Subcutaneous abdominal adipose tissue (tissue), 5 donors: ENCODE data around the gene DSG3.

Experiments
- H3K27ac ChIP-seq: one replicate; pipeline ENCODE4 v1.7.0; 2013; ENCODE audit warnings: low read depth, mild to moderate bottlenecking, inconsistent platforms, low read length, moderate library complexity
- H3K27me3 ChIP-seq, 5 donors: one replicate each; pipeline ENCODE4 v1.7.0; 2013; ENCODE audit warnings: low read length in 5 of 5, inconsistent platforms in 1 of 5; ENCODE audit not compliant: control insufficient read depth in 5 of 5, insufficient read depth in 4 of 5
- H3K36me3 ChIP-seq, 5 donors: one replicate each; pipeline ENCODE4 v1.7.0; 2013; ENCODE audit warnings: low read length in 5 of 5; ENCODE audit not compliant: control insufficient read depth in 5 of 5, insufficient read depth in 5 of 5
- H3K4me1 ChIP-seq, 5 donors: one replicate each; pipeline ENCODE4 v1.7.0; 2013; ENCODE audit warnings: low read length in 5 of 5, mild to moderate bottlenecking in 3 of 5, moderate library complexity in 1 of 5; ENCODE audit not compliant: control insufficient read depth in 5 of 5, insufficient read depth in 5 of 5
- H3K4me3 ChIP-seq, 5 donors: one replicate each; pipeline ENCODE4 v1.7.0; 2013; ENCODE audit warnings: low read length in 5 of 5, low read depth in 1 of 5
- H3K9ac ChIP-seq, 5 donors: one replicate each; pipeline ENCODE4 v1.7.0; 2013; ENCODE audit warnings: low read length in 5 of 5, mild to moderate bottlenecking in 4 of 5, moderate library complexity in 3 of 5
- H3K9me3 ChIP-seq, 5 donors: one replicate each; pipeline ENCODE4 v1.7.0; 2013; ENCODE audit warnings: low read length in 5 of 5; ENCODE audit not compliant: control insufficient read depth in 5 of 5
- donor health status: healthy.
- donor health status: healthy.
- donor health status: healthy.
- donor health status: healthy.
- donor health status: healthy.

The DSG3 gene

DNA sequence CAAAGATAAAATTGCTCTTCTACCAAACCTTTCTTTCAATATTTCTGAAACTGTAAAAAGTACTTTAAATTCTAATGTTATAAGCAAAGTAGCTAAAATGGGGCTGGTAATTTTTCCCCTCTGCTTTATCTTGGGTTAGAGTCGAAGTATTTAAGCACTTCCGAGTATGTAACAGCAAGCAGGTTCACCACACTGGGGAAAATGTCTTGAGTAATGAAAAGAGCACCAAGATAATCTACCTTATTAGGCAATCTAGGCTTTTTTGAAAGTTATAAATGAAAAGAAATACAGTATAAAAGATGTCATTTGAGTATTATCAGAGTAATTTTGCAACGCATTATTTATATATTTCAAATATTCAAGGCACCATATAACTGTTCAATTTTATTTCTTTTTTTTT, 687 bp upstream of the DSG3 start:
- Histone ChIP-seq H3K27ac (no peak overlapping the region), H3K4me3 (no peak overlapping the region), H3K27me3 (no peaks in the 10 kb centered on the region), H3K4me1 (no peaks in the 10 kb centered on the region), H3K9me3 (no peaks in the 10 kb centered on the region), H3K36me3 (no peaks in the 10 kb centered on the region), H3K9ac (no peak overlapping the region)

DNA sequence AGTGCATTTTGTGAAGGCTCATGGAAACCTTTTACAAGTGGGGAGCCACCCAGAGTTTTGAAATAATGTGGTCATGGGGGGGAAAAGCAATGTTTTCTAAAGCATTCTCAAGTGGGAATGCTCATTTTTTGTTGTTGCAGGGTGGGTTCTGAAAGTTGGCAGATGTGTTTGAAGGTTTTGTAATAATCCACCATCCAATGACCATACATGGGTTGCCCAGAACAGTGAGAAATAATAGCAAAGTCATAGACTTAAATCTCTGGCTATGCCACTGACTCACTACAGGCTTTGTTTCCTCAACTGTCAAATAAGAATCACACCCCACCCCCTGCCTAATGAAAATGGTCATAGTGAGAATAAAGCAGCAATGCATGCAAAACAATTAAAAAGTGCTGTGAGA, 2.9 kb downstream of the DSG3 start:
- Histone ChIP-seq H3K27me3 (no peaks in the 10 kb centered on the region), H3K27ac (no peak overlapping the region), H3K4me3 (no peak overlapping the region), H3K4me1 (no peaks in the 10 kb centered on the region), H3K36me3 (no peaks in the 10 kb centered on the region), H3K9me3 (no peaks in the 10 kb centered on the region), H3K9ac (no peak overlapping the region)

DNA sequence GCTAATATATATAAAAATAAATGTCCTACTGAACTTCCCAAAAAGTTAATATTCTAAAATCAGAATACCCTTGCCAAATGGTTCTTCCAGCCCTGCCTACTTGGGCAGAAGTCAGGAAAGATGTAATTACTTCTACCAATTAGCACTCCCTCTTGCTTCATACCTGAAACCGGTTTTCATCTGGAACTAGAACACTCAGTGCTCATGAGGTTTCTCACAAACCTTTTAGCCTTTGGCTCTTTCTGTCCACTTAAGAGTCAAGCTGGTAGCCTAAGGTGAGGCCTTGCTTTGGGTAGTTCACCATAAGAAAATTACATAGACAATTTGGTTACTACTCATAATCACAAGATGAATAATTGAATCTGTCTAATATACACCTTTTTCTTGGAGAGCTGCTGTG, 4.1 kb downstream of the DSG3 start:
- no peaks in the 10 kb centered on the region for H3K4me1 ChIP-seq
- H3K9me3 ChIP-seq, result no peaks in the 10 kb centered on the region
- no peak overlapping the region for H3K9ac ChIP-seq
- no peaks in the 10 kb centered on the region for H3K36me3 ChIP-seq
- H3K27me3 ChIP-seq, result no peaks in the 10 kb centered on the region
- H3K27ac ChIP-seq, result no peak overlapping the region
- H3K4me3 ChIP-seq, result no peak overlapping the region

DNA sequence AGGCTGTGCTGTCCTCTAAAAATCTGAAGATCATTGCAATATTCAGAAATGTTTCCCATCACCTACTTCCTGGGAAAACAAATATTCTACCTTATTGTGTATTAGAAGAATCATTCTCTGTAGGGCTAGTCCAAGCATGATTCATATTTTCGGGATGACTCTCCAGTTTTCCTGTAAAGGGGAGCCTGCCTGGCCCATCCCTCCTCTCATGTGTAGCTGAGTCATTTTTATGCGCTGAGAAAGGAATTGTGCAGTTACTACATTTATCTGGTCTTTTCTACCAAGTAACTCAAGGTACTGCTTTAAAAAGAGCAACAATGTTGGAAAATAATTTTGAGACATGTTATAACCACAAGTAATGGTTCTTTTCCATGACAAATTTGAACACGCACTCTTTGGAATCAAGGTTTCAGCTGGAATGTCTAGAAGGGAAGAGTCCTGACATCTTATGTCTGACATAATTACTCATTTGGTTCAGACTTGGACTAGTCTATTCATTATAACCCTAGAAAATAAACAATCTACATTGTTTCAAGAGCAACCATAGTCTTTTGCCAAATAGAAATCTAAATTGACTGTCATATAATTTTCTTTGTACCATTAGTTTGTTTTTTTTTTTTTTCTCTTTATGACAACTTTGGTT, 6.6 kb downstream of the DSG3 start:
- no peak overlapping the region for H3K4me3 ChIP-seq
- no peak overlapping the region for H3K27ac ChIP-seq
- H3K9me3 ChIP-seq, result no peaks in the 10 kb centered on the region
- no peaks in the 10 kb centered on the region for H3K27me3 ChIP-seq
- no peaks in the 10 kb centered on the region for H3K4me1 ChIP-seq
- H3K9ac ChIP-seq, result no peak overlapping the region
- no peaks in the 10 kb centered on the region for H3K36me3 ChIP-seq

DNA sequence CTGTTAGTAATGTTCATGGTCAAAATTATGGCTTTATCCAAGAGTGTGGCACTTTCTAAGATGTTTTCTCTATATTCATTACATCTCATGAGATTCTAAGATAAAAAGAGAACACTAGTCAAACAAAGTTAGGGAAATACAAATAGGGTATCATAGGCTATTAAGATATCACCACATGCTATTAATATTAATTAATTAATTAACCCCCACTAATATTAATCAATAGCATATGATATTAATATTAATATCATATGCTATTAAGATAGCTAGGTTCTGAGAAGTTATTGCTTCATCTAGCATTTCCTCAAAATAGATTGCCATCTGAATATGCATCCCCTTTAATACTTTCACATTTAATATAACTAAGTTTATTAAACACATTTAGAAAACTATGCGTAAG, 22.1 kb downstream of the DSG3 start:
- no peak overlapping the region for H3K4me3 ChIP-seq
- H3K9me3 ChIP-seq, result no peaks in the 10 kb centered on the region
- peaks cover 0 to 2% (median 0%) of the 10 kb centered on the region in 5 donors for H3K27me3 ChIP-seq
- no peak overlapping the region for H3K27ac ChIP-seq
- no peak overlapping the region for H3K9ac ChIP-seq
- no peaks in the 10 kb centered on the region for H3K36me3 ChIP-seq
- no peaks in the 10 kb centered on the region for H3K4me1 ChIP-seq

DNA sequence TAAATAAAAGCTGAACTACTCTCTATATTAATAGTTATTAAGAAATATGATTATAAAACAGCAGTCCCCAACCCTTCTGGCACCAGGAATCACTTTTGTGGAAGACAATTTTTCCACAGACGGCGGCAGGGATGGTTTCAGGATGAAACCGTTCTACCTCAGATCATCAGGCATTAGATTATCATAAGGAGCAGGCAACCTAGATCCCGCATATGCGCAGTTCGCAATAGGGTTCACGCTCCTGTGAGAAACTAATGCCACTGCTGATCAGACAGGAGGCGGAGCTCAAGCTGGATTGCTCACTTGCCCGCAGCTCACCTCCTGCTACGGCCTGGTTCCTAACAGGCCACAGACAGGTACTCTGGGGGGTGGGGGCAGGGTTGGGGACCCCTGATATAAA, 31.1 kb downstream of the DSG3 start:
- no peak overlapping the region for H3K9ac ChIP-seq
- no peaks in the 10 kb centered on the region for H3K4me1 ChIP-seq
- H3K27me3 ChIP-seq, result peaks cover 0 to 3% (median 0%) of the 10 kb centered on the region in 5 donors

DNA sequence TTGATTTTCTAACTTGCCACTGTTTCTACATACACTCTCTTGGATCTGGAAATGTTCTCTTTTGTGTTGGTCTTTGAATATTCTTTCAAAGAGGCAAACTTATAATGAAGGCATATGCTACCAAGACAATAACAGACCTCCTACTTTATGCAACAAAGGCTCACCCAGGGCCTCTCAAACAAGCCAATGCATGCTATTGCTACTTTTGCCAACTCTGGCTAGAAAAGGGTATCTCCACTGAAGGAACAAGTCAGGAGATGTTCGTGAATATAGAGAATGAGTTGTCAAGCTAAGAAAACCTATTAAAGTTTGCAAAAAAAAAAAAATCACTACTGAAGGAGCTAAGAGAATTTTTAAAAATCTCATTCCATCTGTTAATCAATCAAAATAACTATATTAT, 34.5 kb downstream of the DSG3 start:
- Histone ChIP-seq H3K4me1 (no peaks in the 10 kb centered on the region), H3K9ac (no peak overlapping the region), H3K27me3 (peaks cover 0 to 5% (median 0%) of the 10 kb centered on the region in 5 donors), H3K36me3 (no peaks in the 10 kb centered on the region), H3K9me3 (no peaks in the 10 kb centered on the region), H3K27ac (no peak overlapping the region), H3K4me3 (no peak overlapping the region)

More for the DNA sequence above, 31.1 kb downstream of the DSG3 start:
- no peaks in the 10 kb centered on the region for H3K9me3 ChIP-seq
- H3K27ac ChIP-seq, result no peak overlapping the region
- no peak overlapping the region for H3K4me3 ChIP-seq
- H3K36me3 ChIP-seq, result no peaks in the 10 kb centered on the region

DNA sequence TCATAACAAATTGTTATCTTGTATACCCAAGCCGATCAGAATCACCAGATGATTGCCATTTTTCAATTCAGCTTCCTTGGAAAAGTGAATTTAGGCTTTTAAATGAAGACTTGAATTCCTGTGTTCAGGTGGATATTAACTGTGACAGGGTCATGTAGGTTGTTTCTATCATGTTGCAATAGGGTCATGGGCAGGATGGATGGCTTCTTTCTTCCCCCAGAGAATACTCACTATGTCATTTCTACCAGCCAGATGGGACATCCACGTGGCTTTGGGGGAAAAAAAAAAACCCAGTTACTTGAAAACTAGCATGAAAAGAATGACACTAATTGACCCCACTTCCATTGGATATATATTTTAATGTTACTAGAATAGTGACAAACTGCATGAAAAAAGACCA, 35.9 kb downstream of the DSG3 start:
- H3K4me3 ChIP-seq, result no peak overlapping the region
- H3K4me1 ChIP-seq, result no peaks in the 10 kb centered on the region
- no peak overlapping the region for H3K9ac ChIP-seq
- peaks cover 0 to 2% (median 0%) of the 10 kb centered on the region in 5 donors for H3K27me3 ChIP-seq
- H3K9me3 ChIP-seq, result no peaks in the 10 kb centered on the region
- no peaks in the 10 kb centered on the region for H3K36me3 ChIP-seq
- no peak overlapping the region for H3K27ac ChIP-seq

DNA sequence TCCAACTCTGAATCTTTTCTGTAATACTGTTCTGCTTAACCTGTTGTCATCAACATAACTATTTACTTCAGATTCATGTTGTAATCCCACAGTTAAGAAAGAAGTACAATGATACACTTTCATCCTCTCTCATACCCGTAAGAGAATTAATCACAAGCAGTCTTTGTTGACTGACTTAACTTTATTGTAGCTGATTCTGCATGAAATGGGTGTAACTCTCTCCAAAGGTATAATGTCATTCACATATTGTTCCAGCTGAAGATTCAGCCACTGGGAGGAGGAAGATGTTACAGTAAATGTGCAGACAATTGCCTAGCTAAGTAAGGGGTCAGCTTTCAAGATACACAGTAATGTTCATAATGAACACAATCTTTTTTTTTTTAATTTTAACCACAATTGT, 36.9 kb downstream of the DSG3 start:
- no peaks in the 10 kb centered on the region for H3K9me3 ChIP-seq
- no peak overlapping the region for H3K27ac ChIP-seq
- peaks cover 0 to 2% (median 0%) of the 10 kb centered on the region in 5 donors for H3K27me3 ChIP-seq
- H3K4me3 ChIP-seq, result no peak overlapping the region
- no peaks in the 10 kb centered on the region for H3K4me1 ChIP-seq
- H3K9ac ChIP-seq, result no peak overlapping the region
- no peaks in the 10 kb centered on the region for H3K36me3 ChIP-seq

DNA sequence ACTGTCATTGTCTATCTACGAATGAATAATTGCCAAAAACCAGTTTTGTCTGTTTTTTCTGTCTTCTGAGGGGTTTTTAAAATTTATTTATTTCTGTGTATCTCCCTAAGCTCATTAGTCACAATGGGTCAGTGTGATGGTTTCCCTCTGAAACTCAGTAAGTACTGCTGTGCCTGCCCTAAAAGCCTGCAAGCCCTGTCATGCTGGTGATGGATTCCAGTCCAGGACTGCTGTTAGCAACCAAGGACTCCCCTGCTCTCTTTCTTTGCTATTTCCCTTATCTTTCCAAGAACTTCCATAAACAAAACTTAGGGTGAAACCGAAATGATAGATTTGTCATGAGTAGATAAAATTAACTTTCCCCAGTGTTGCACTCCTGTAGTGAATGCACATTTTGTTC, 38.6 kb downstream of the DSG3 start:
- peaks cover 0 to 2% (median 0%) of the 10 kb centered on the region in 5 donors for H3K27me3 ChIP-seq
- no peaks in the 10 kb centered on the region for H3K36me3 ChIP-seq
- H3K9me3 ChIP-seq, result no peaks in the 10 kb centered on the region
- H3K27ac ChIP-seq, result no peak overlapping the region
- no peaks in the 10 kb centered on the region for H3K4me1 ChIP-seq
- no peak overlapping the region for H3K9ac ChIP-seq
- H3K4me3 ChIP-seq, result no peak overlapping the region
